PC-3 (cell line): ENCODE data around the gene SYT9. TPM values are rescaled to one million over a fixed set of nuclear protein-coding genes. Genes with fewer than 3 reads are reported as not detected.

ENCODE experiments used
- ATAC-seq: fragments of 200-7000 bp; cut with Tn5 transposase; 2 replicates; pipeline ENCODE4 v1.9.1; 2020; ENCODE audit warnings: mild to moderate bottlenecking, moderate library complexity
- BruUV-seq: library from RNA; stranded (reverse); fragments of 400-500 nt; replicated peaks from 2 replicates; lab custom pipeline; 2021; lab: Mats Ljungman, UMichigan
- CTCF ChIA-PET: fragments of 300-600 bp; sonication (Branson Sonifier 250); formaldehyde crosslinking; loops from one replicate; lab custom pipeline; 2022; ENCODE audit warnings: antibody characterized with exemption; lab: Charles Lee
- POLR2A ChIA-PET: fragments of 300-600 bp; sonication (Branson Sonifier 250); formaldehyde crosslinking; loops from one replicate; lab custom pipeline; 2022; ENCODE audit warnings: antibody characterized with exemption; ENCODE audit not compliant: unreplicated experiment; lab: Charles Lee
- DNase-seq: peaks from one replicate; pipeline ENCODE4 v3.0.0-alpha.2; 2015
- H2AFZ ChIP-seq: fragments of 300-600 bp; sonication (generic); 2 replicates; pipeline ENCODE4 v1.6.0; 2016; ENCODE audit warnings: antibody characterized with exemption, low read length
- H3F3A ChIP-seq: fragments of 300-600 bp; sonication (generic); one replicate; pipeline ENCODE4 v1.6.0; 2017; ENCODE audit warnings: antibody characterized with exemption, low read length, control low read depth, mild to moderate bottlenecking; ENCODE audit not compliant: unreplicated experiment
- H3K27ac ChIP-seq: fragments of 300-600 bp; sonication (generic); 2 replicates; pipeline ENCODE4 v1.5.1; 2016; ENCODE audit warnings: mild to moderate bottlenecking, low read length
- H3K27me3 ChIP-seq: fragments of 300-600 bp; sonication (generic); 2 replicates; pipeline ENCODE4 v1.6.1; 2016; ENCODE audit warnings: low read length, mixed read lengths
- H3K36me3 ChIP-seq: fragments of 300-600 bp; sonication (generic); 2 replicates; pipeline ENCODE4 v1.6.1; 2016; ENCODE audit warnings: low read depth, mixed run types, low read length, mixed read lengths
- H3K4me1 ChIP-seq: fragments of 300-600 bp; sonication (generic); 2 replicates; pipeline ENCODE4 v1.5.1; 2016; ENCODE audit warnings: low read length; ENCODE audit not compliant: insufficient read depth
- H3K4me2 ChIP-seq: fragments of 300-600 bp; sonication (generic); 2 replicates; pipeline ENCODE4 v1.6.0; 2016; ENCODE audit warnings: low read length
- H3K4me3 ChIP-seq: fragments of 300-600 bp; sonication (generic); 2 replicates; pipeline ENCODE4 v1.5.1; 2016; ENCODE audit warnings: mild to moderate bottlenecking, low read length, mixed read lengths
- H3K79me2 ChIP-seq: fragments of 300-600 bp; sonication (generic); 2 replicates; pipeline ENCODE4 v1.6.1; 2017; ENCODE audit warnings: low read length, mixed read lengths
- H3K9ac ChIP-seq: fragments of 300-600 bp; sonication (generic); 2 replicates; pipeline ENCODE4 v1.6.0; 2016; ENCODE audit warnings: mild to moderate bottlenecking, low read length
- H3K9me2 ChIP-seq: fragments of 300-600 bp; sonication (generic); replicated peaks from 2 replicates; pipeline ENCODE4 v1.6.1; 2016; ENCODE audit warnings: mixed run types, low read length, mixed read lengths
- H3K9me3 ChIP-seq: fragments of 300-600 bp; sonication (generic); 2 replicates; pipeline ENCODE4 v1.6.1; 2016; ENCODE audit warnings: low read length, mixed read lengths
- H4K20me1 ChIP-seq: fragments of 300-600 bp; sonication (generic); 2 replicates; pipeline ENCODE4 v1.6.1; 2016; ENCODE audit warnings: low read length, mixed read lengths
- CTCF ChIP-seq: fragments of 300-600 bp; sonication (generic); conservative IDR thresholded peaks from 2 replicates; pipeline ENCODE4 v1.5.1; 2017; ENCODE audit warnings: antibody characterized with exemption, low read depth, mild to moderate bottlenecking, low read length
- EZH2 ChIP-seq: fragments of 300-600 bp; sonication (generic); IDR thresholded peaks from one replicate; pipeline ENCODE4 v1.6.1; 2017; ENCODE audit warnings: antibody characterized with exemption, mild to moderate bottlenecking, low read length; ENCODE audit not compliant: unreplicated experiment
- EZH2phosphoT487 ChIP-seq: fragments of 300-600 bp; sonication (generic); IDR thresholded peaks from 2 replicates; pipeline ENCODE4 v1.6.1; 2018; ENCODE audit warnings: mild to moderate bottlenecking, antibody characterized with exemption, low read length, borderline replicate concordance
- intact Hi-C: fragments of 100-400 bp; cut with micrococcal nuclease; formaldehyde crosslinking; loops from 2 replicates; pipeline ENCODE4 v1.9.0; 2023
- total RNA-seq: library from RNA; depleted of rRNA; stranded (reverse); fragments of >200 nt; gene quantifications from 2 replicates; pipeline ENCODE4 v1.2.3, GENCODE V29; 2014

SYT9 gene
- total RNA-seq, 1 experiment from 2014 or later, result 6.3 TPM

GRCh38 chr11:7493670-7494069 is 242.0 kb downstream of the SYT9 start:
- Histone ChIP-seq H3K4me1 (peaks cover 4% of the 10 kb centered on the region; the same call in 1 of the 2 replicates), H3K9ac (no peak overlapping the region), H3K27me3 (peaks cover 26% of the 10 kb centered on the region), H3K4me2 (no peak overlapping the region), H3K4me3 (no peak overlapping the region), H3F3A (no peaks in the 10 kb centered on the region), H3K9me2 (no peaks in the 10 kb centered on the region), H3K27ac (no peak overlapping the region), H3K79me2 (no peaks in the 10 kb centered on the region), H2AFZ (no peak overlapping the region), H3K36me3 (no peaks in the 10 kb centered on the region), H3K9me3 (no peaks in the 10 kb centered on the region), H4K20me1 (no peaks in the 10 kb centered on the region)
- TF ChIP-seq EZH2 (no peak), EZH2phosphoT487 (no peak), CTCF (no peak)
- ATAC-seq (no peak), DNase-seq (no peak)
- intact Hi-C loops, result no loop called here
- ChIA-PET CTCF (no interaction called here), POLR2A (no interaction called here)
- no TSS peak for BruUV-seq

- Histone ChIP-seq H3K4me2 (no peak overlapping the region), H3K4me1 (peaks cover 4% of the 10 kb centered on the region; the same call in 1 of the 2 replicates), H3F3A (no peaks in the 10 kb centered on the region), H3K9me2 (no peaks in the 10 kb centered on the region), H4K20me1 (no peaks in the 10 kb centered on the region), H3K27ac (no peak overlapping the region), H3K27me3 (peaks cover 32% of the 10 kb centered on the region), H3K4me3 (no peak overlapping the region), H3K36me3 (no peaks in the 10 kb centered on the region), H3K9ac (no peak overlapping the region), H2AFZ (no peak overlapping the region), H3K79me2 (no peaks in the 10 kb centered on the region), H3K9me3 (no peaks in the 10 kb centered on the region)
- no TSS peak for BruUV-seq
- POLR2A ChIA-PET, result no interaction called here
- CTCF ChIA-PET, result no interaction called here
- DNase-seq (no peak), ATAC-seq (no peak)
- intact Hi-C loops, result no loop called here
- TF ChIP-seq CTCF, result no peak
- no peak for TF ChIP-seq EZH2
- TF ChIP-seq EZH2phosphoT487, result no peak
These were observed 242.5 kb downstream of the SYT9 start for GRCh38 chr11:7494086-7494745.

GRCh38 chr11:7495882-7496551 is 244.3 kb downstream of the SYT9 start:
- TF ChIP-seq EZH2phosphoT487 (no peak), EZH2 (no peak), CTCF (no peak)
- Histone ChIP-seq H3K4me3 (no peak overlapping the region), H3K79me2 (no peaks in the 10 kb centered on the region), H3K27ac (no peak overlapping the region), H3K9me2 (no peaks in the 10 kb centered on the region), H3F3A (no peaks in the 10 kb centered on the region), H2AFZ (no peak overlapping the region), H3K36me3 (no peaks in the 10 kb centered on the region), H3K9ac (no peak overlapping the region), H4K20me1 (no peaks in the 10 kb centered on the region), H3K4me2 (no peak overlapping the region), H3K4me1 (no peaks in the 10 kb centered on the region), H3K27me3 (peaks cover 33% of the 10 kb centered on the region), H3K9me3 (no peaks in the 10 kb centered on the region)
- ChIA-PET POLR2A (interaction anchor here (0.6 kb wide), 1 partner anchor 475 kb away, joined by 3 read pairs; no protein-coding TSS in a partner anchor), CTCF (no interaction called here)
- BruUV-seq, result no TSS peak
- DNase-seq (no peak), ATAC-seq (no peak)
- intact Hi-C loops, result no loop called here
